HT-29 (cell line): Measurements from ENCODE around the gene TSC2. TPM values are rescaled to one million over a fixed set of nuclear protein-coding genes. Genes with fewer than 3 reads are reported as not detected.

Experiments used
- small RNA-seq: library from RNA; depleted of rRNA; stranded (forward); fragments of <200 nt; gene quantifications from one replicate; pipeline ENCODE3, GENCODE V24; 2014
- total RNA-seq: library from RNA; depleted of rRNA; stranded (reverse); fragments of >200 nt; shearing (Covaris generic); gene quantifications from 2 replicates; pipeline ENCODE4 v1.2.3, GENCODE V29; 2014; rRNA removed

TSC2 gene
- total RNA-seq, 1 experiment from 2014 or later: 85.0 TPM

Small RNA genes within 50 kb of the gene (small RNA-seq; reads per million reads assigned to genes)
- not detected for gene MIR1225
- gene MIR3180-5: not detected
- not detected for gene MIR4516
- gene RF00019: not detected
- not detected for gene RN7SL219P

Other genes starting within 250 kb of the TSC2 start
- gene HAGH, start 221.2 kb upstream of the TSC2 start, total RNA-seq: 81.9 and 85.2 TPM in 2 replicates
- gene FAHD1, start 220.8 kb upstream of the TSC2 start, total RNA-seq: 85.5 and 92.5 TPM in 2 replicates
- not detected in 2 replicates for gene MEIOB, start 175.8 kb upstream of the TSC2 start, total RNA-seq
- not detected in 2 replicates for gene HS3ST6, start 129.6 kb upstream of the TSC2 start, total RNA-seq
- 31.7 and 35.7 TPM in 2 replicates for gene MSRB1, start 104.8 kb upstream of the TSC2 start, total RNA-seq
- gene RPL3L, start 93.3 kb upstream of the TSC2 start, total RNA-seq: not detected in 2 replicates
- 415 and 426 TPM in 2 replicates for gene NDUFB10, start 88.4 kb upstream of the TSC2 start, total RNA-seq
- 4,154 and 4,232 TPM in 2 replicates for gene RPS2, start 83.2 kb upstream of the TSC2 start, total RNA-seq
- not detected in 2 replicates for gene RNF151, start 81.1 kb upstream of the TSC2 start, total RNA-seq
- 134 and 140 TPM in 2 replicates for gene TBL3, start 75.9 kb upstream of the TSC2 start, total RNA-seq
- 141 and 161 TPM in 2 replicates for gene NOXO1, start 66.5 kb upstream of the TSC2 start, total RNA-seq
- 51.7 and 70.3 TPM in 2 replicates for gene GFER, start 63.8 kb upstream of the TSC2 start, total RNA-seq
- 1.9 and 2.3 TPM in 2 replicates for gene SYNGR3, start 58.0 kb upstream of the TSC2 start, total RNA-seq
- gene ZNF598, start 38.2 kb upstream of the TSC2 start, total RNA-seq: 42.9 and 49.0 TPM in 2 replicates
- gene NPW, start 28.2 kb upstream of the TSC2 start, total RNA-seq: 0.91 and 2.7 TPM in 2 replicates
- gene NHERF2, start 21.1 kb upstream of the TSC2 start, total RNA-seq: 258 and 259 TPM in 2 replicates
- 157 and 215 TPM in 2 replicates for gene NTHL1, start 151 bp upstream of the TSC2 start, total RNA-seq
- gene PKD1, start 87.9 kb downstream of the TSC2 start, total RNA-seq: 72.1 and 74.7 TPM in 2 replicates
- 13.4 and 24.9 TPM in 2 replicates for gene RAB26, start 100.6 kb downstream of the TSC2 start, total RNA-seq
- 166 and 170 TPM in 2 replicates for gene TRAF7, start 107.8 kb downstream of the TSC2 start, total RNA-seq
- gene CASKIN1, start 148.6 kb downstream of the TSC2 start, total RNA-seq: 0.08 and 2.5 TPM in 2 replicates
- gene MLST8, start 157.5 kb downstream of the TSC2 start, total RNA-seq: 98.9 and 117 TPM in 2 replicates
- 33.6 and 34.6 TPM in 2 replicates for gene BRICD5, start 162.9 kb downstream of the TSC2 start, total RNA-seq
- 82.0 and 98.7 TPM in 2 replicates for gene PGP, start 166.9 kb downstream of the TSC2 start, total RNA-seq
- gene E4F1, start 175.6 kb downstream of the TSC2 start, total RNA-seq: 83.8 and 87.2 TPM in 2 replicates
- 0.99 and 3.1 TPM in 2 replicates for gene DNASE1L2, start 188.5 kb downstream of the TSC2 start, total RNA-seq
- 160 and 162 TPM in 2 replicates for gene ECI1, start 203.6 kb downstream of the TSC2 start, total RNA-seq
- 213 and 226 TPM in 2 replicates for gene RNPS1, start 220.1 kb downstream of the TSC2 start, total RNA-seq